HepG2 (cell line): ENCODE results near the gene ZNF844. TPM values are rescaled to one million over a fixed set of nuclear protein-coding genes. Genes with fewer than 3 reads are reported as not detected.
A peak's percentile ranks its signal among the peaks of the same experiment; 100 is the strongest.

Experiments used
- KDM6A ChIP-seq: IDR thresholded peaks from 2 replicates; pipeline ENCODE4 v1.6.1; 2016; ENCODE audit warnings: low read depth
- MLXIP ChIP-seq: sonication (generic); formaldehyde crosslinking; IDR thresholded peaks from 2 replicates; pipeline ENCODE4 v1.9.0; 2021; ENCODE audit warnings: missing genetic modification reagents, borderline replicate concordance
- MYPOP ChIP-seq: sonication (generic); formaldehyde crosslinking; IDR thresholded peaks from 2 replicates; pipeline ENCODE4 v1.8.1; 2023; ENCODE audit warnings: mild to moderate bottlenecking, moderate library complexity, missing genetic modification reagents
- NFATC3 ChIP-seq: sonication (generic); formaldehyde crosslinking; IDR thresholded peaks from 2 replicates; pipeline ENCODE4 v1.5.1; 2020; ENCODE audit warnings: mild to moderate bottlenecking, missing genetic modification reagents
- POGK ChIP-seq: sonication (generic); formaldehyde crosslinking; conservative IDR thresholded peaks from 2 replicates; pipeline ENCODE4 v1.8.0; 2022; ENCODE audit warnings: mild to moderate bottlenecking, moderate library complexity, missing genetic modification reagents
- SMAD1 ChIP-seq: sonication (generic); formaldehyde crosslinking; IDR thresholded peaks from 2 replicates; pipeline ENCODE4 v1.4.0; 2020; ENCODE audit warnings: missing genetic modification reagents, low read depth, mild to moderate bottlenecking, borderline replicate concordance
- SNAPC2 ChIP-seq: sonication (generic); formaldehyde crosslinking; IDR thresholded peaks from 2 replicates; pipeline ENCODE4 v1.8.1; 2022; ENCODE audit warnings: mild to moderate bottlenecking, missing genetic modification reagents
- SOX13 ChIP-seq, 3 experiments: fragments of 450-650 bp in 1 of 3; sonication (generic) in 1 of 3; formaldehyde crosslinking in 1 of 3; IDR thresholded peaks in 2 of 3; conservative IDR thresholded peaks in 1 of 3; 2 replicates each; pipeline versions ENCODE4 v1.5.0 to v1.6.1; 2016 to 2020; ENCODE audit warnings: antibody characterized with exemption in 1 of 3, mild to moderate bottlenecking in 1 of 3, missing compliant biosample characterization in 1 of 3, missing genetic modification reagents in 1 of 3, moderate library complexity in 1 of 3
- ZNF547 ChIP-seq: sonication (generic); formaldehyde crosslinking; IDR thresholded peaks from 2 replicates; pipeline ENCODE4 v1.5.1; 2020; ENCODE audit warnings: mild to moderate bottlenecking, missing genetic modification reagents
- ZNF678 ChIP-seq: sonication (generic); formaldehyde crosslinking; IDR thresholded peaks from 2 replicates; pipeline ENCODE4 v1.4.0; 2020; ENCODE audit warnings: mild to moderate bottlenecking, missing genetic modification reagents
- polyA plus RNA-seq, 8 experiments: library from polyadenylated mRNA; depleted of rRNA in 3 of 8; stranded (reverse) in 7 of 8; unstranded in 1 of 8; fragments of >200 nt; fragmentation: Illumina TruSeq in 4 of 8; extraction: Trizol in 4 of 8; gene quantifications; 2 replicates each; pipeline versions ENCODE4 v1.2.1 to v1.2.3, GENCODE V29; 2011 to 2016; ENCODE audit warnings: low read depth in 4 of 8, missing spikeins in 1 of 8, mixed read lengths in 1 of 8; ENCODE audit not compliant: insufficient read depth in 1 of 8
- total RNA-seq, 5 experiments: library from RNA; depleted of rRNA; stranded (reverse); fragments of >200 nt; fragmentation: Illumina TruSeq; extraction: Trizol; gene quantifications; 2 replicates each; pipeline ENCODE4 v1.2.3, GENCODE V29; 2016; ENCODE audit warnings: low read depth in 1 of 5
- TF ChIP-seq, protein P1 (sequence below): sonication (generic); formaldehyde crosslinking; IDR thresholded peaks from 2 replicates; pipeline ENCODE4 v1.8.1; 2022; ENCODE audit warnings: low read depth, mild to moderate bottlenecking, missing genetic modification reagents

Gene ZNF844
- total and polyA plus RNA-seq, 2 of the 13 experiments (the other 11 are each of a cell fraction or from before 2014, with no cell fraction given) = 1.0 to 3.2 TPM

DNA sequence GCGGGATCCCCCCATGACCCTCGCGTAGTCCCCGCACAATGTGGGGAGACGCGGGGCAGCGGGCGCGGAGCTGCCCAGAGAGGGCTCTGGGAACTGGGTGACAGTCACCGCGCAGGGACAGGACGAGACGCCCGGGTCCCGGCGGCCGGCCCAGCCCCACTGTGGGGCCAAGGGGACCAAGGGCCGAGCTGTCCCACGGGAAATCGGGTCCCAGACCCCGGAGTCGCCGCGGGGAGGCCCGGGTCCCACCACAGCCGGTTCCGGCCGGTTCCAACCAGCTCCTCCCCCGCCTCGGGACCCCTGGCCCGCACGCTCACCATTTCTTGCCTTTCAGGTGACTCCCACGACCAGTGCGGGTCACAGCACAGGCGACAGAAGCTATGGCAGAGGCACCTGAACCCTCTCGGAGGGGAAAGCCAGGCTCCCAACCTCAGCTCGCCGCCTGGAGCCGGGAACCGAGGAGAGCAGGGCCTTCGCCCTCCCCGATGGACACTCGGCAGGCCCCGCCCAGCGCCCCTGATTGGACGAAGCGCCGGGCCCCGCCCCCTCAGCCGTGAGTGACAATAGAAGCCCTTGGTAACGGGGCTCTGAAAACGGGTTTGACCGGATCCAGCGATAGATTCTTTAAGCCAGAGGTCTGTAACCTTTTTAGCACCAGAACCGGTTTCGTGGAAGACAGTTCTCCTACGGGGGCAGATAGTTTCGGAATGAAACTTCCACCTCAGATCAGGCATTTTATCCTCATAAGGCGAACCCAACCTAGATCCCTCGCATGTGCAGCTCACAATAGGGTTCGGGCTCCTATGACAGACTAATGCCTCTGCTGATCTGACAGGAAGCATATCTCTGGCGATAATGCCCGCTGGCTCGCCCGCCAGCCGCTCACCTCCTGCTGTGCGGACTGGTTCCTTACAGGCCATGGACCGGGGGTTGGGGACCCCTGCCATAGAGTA, 29.0 kb upstream of the ZNF844 start, which contains the start of gene ZNF433 (continued):
- TF ChIP-seq MYPOP (no peak), NFATC3 (CRISPR knock-in tag) (0 out of 2 replicates have a peak, but pooled peaks have one; percentile 54), SMAD1 (CRISPR knock-in tag) (no peak), SNAPC2 (CRISPR knock-in tag) (no peak), MLXIP (CRISPR knock-in tag) (peak; percentile 3; the same call in 1 of the 2 replicates), ZNF547 (CRISPR knock-in tag) (no peak; the same call in 1 of the 2 replicates), KDM6A (CRISPR knock-in tag) (no peak), ZNF678 (CRISPR knock-in tag) (0 out of 2 replicates have a peak, but pooled peaks have one; percentile 63), SOX13 (IDR thresholded peaks at IDR 0.05) (no peak), SOX13 (CRISPR knock-in tag; conservative IDR thresholded peaks at IDR 0.05 in 1 of 2, IDR thresholded peaks at IDR 0.05 in 1 of 2) (0 out of 4 replicates have a peak, but pooled peaks of 1 of the 2 experiments have one; percentile 20), POGK (CRISPR knock-in tag) (peak; percentile 65; the same call in 1 of the 2 replicates)
- TF ChIP-seq, protein P1, sequence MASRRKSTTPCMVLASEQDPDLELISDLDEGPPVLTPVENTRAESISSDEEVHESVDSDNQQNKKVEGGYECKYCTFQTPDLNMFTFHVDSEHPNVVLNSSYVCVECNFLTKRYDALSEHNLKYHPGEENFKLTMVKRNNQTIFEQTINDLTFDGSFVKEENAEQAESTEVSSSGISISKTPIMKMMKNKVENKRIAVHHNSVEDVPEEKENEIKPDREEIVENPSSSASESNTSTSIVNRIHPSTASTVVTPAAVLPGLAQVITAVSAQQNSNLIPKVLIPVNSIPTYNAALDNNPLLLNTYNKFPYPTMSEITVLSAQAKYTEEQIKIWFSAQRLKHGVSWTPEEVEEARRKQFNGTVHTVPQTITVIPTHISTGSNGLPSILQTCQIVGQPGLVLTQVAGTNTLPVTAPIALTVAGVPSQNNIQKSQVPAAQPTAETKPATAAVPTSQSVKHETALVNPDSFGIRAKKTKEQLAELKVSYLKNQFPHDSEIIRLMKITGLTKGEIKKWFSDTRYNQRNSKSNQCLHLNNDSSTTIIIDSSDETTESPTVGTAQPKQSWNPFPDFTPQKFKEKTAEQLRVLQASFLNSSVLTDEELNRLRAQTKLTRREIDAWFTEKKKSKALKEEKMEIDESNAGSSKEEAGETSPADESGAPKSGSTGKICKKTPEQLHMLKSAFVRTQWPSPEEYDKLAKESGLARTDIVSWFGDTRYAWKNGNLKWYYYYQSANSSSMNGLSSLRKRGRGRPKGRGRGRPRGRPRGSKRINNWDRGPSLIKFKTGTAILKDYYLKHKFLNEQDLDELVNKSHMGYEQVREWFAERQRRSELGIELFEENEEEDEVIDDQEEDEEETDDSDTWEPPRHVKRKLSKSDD (CRISPR knock-in tag) = no peak
